SK-N-MC (cell line): ENCODE measurements around the gene SLC34A3.

Experiments used
- DNase-seq: peaks from one replicate; pipeline ENCODE4 v3.0.0-alpha.2; 2011; ENCODE audit warnings: low read depth, low spot score
- H3K27ac ChIP-seq: fragments of 200-600 bp; sonication (generic); 2 replicates; pipeline ENCODE4 v1.5.1; 2016; ENCODE audit warnings: mixed run types
- H3K36me3 ChIP-seq: fragments of 200-600 bp; sonication (generic); 2 replicates; pipeline ENCODE4 v1.6.1; 2017; ENCODE audit warnings: antibody characterized with exemption, low read length, mixed read lengths; ENCODE audit not compliant: insufficient read depth
- H3K4me3 ChIP-seq: fragments of 200-600 bp; sonication (generic); 2 replicates; pipeline ENCODE4 v1.5.1; 2016
- H3K9ac ChIP-seq: fragments of 200-600 bp; sonication (generic); 2 replicates; pipeline ENCODE4 v1.8.0; 2017; ENCODE audit warnings: mixed run types, mixed read lengths; ENCODE audit not compliant: insufficient read length
- H3K9me3 ChIP-seq: fragments of 200-600 bp; sonication (generic); 2 replicates; pipeline ENCODE4 v1.6.1; 2017; ENCODE audit warnings: low read depth, mild to moderate bottlenecking, antibody characterized with exemption, low read length, moderate library complexity, mixed read lengths
- EZH2 ChIP-seq: fragments of 200-600 bp; sonication (generic); IDR thresholded peaks from one replicate; pipeline ENCODE4 v1.6.1; 2017; ENCODE audit warnings: antibody characterized with exemption
- FOXP2 ChIP-seq: optimal IDR thresholded peaks from 2 replicates; pipeline ENCODE3; 2011; ENCODE audit warnings: mild to moderate bottlenecking, moderate library complexity; ENCODE audit not compliant: insufficient read depth; ENCODE audit errors: extremely low read length, control extremely low read depth
- POLR2AphosphoS5 ChIP-seq: IDR thresholded peaks from 2 replicates; pipeline ENCODE4 v1.6.1; 2012; ENCODE audit warnings: mild to moderate bottlenecking, low read depth, low read length, borderline replicate concordance

Gene SLC34A3

GRCh38 chr9:137224830-137225694 is 5.6 kb upstream of the SLC34A3 start, which contains the start of gene CYSRT1:
Gene CYSRT1 (plus strand): TSS chr9:137225174. CDS start chr9:137225622, 448 bp downstream.
- peak within 1 kb of the TSS; percentile 97 for H3K4me3 ChIP-seq

DNA sequence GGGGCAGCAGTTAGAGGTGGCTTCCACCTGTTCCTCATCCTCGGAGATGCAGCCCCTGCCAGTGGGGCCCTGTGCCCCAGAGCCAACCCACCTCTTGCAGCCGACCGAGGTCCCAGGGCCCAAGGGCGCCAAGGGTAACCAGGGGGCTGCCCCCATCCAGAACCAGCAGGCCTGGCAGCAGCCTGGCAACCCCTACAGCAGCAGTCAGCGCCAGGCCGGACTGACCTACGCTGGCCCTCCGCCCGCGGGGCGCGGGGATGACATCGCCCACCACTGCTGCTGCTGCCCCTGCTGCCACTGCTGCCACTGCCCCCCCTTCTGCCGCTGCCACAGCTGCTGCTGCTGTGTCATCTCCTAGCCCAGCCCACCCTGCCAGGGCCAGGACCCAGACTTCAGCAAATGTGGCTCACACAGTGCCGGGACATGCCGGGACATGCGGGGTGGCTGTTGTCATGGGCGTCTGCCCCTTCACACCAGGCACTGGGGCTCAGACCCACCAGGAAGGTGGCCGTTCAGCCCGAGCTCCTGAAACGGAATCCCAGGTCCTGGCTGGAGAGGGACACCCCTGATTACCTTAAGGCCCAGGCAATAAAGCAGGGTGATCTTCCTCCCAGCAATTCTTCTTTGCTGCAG is 4.9 kb upstream of the SLC34A3 start:
- Histone ChIP-seq H3K4me3 (no peak overlapping the region), H3K36me3 (no peaks in the 10 kb centered on the region), H3K9me3 (no peaks in the 10 kb centered on the region), H3K9ac (no peak overlapping the region), H3K27ac (no peak overlapping the region)
- no peak for DNase-seq
- TF ChIP-seq FOXP2 (no peak), EZH2 (no peak), POLR2AphosphoS5 (no peak)

More at GRCh38 chr9:137224830-137225694, 5.6 kb upstream of the SLC34A3 start, which contains the start of gene CYSRT1:
- Histone ChIP-seq H3K9me3 (no peaks in the 10 kb centered on the region), H3K27ac (peak within 1 kb of the TSS; percentile 81), H3K9ac (peak within 1 kb of the TSS; percentile 99), H3K36me3 (no peaks in the 10 kb centered on the region)
- TF ChIP-seq EZH2 (no peak), POLR2AphosphoS5 (no peak), FOXP2 (no peak)
- no peak for DNase-seq

DNA sequence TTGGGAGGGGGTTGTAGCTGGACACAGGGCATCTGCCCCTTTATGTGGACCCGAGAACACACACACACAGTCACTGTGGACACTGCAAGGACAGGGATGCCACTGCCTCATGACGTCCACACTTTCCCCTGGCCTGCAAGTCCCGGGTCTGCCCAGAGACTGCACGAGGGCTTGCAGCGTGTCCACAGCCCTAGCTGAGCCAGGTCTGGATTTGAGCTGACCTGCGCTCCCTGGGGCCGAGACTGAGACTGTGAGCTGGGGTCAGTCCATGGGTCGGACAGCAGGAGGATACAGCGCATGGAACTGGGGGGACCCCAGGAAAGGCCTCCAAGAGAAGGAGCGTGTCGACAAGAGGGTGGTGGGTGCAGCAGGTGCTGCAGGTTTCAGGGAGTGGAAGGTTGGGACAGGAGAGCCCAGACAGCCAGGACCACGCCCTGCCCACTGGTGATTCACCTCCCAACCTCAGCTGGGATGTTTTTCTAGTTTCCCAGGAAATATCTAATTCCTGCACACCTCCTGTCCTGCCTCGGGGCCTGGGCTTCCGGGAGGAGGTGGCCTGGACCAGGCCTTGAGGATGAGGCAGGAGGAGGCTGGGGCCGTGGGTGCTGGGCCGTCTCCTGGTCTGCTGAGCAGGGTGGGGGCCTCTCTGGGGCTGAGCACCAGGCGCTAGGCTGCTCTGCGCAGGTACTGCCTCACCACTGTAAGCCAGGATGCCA is 4.2 kb upstream of the SLC34A3 start:
- H3K9ac ChIP-seq, result no peak overlapping the region
- no peaks in the 10 kb centered on the region for H3K36me3 ChIP-seq
- no peak for TF ChIP-seq EZH2
- no peak for TF ChIP-seq FOXP2
- no peak for TF ChIP-seq POLR2AphosphoS5
- H3K27ac ChIP-seq, result no peak overlapping the region
- H3K4me3 ChIP-seq, result no peak overlapping the region
- DNase-seq, result no peak
- H3K9me3 ChIP-seq, result no peaks in the 10 kb centered on the region

- no peaks in the 10 kb centered on the region for H3K36me3 ChIP-seq
- no peak for DNase-seq
- no peaks in the 10 kb centered on the region for H3K9me3 ChIP-seq
- H3K9ac ChIP-seq, result no peak within 1 kb of the TSS
- no peak within 1 kb of the TSS for H3K4me3 ChIP-seq
- TF ChIP-seq POLR2AphosphoS5, result no peak
- TF ChIP-seq FOXP2, result no peak
- TF ChIP-seq EZH2, result no peak
- H3K27ac ChIP-seq, result no peak within 1 kb of the TSS
Measured at GRCh38 chr9:137227054-137227852, 3.4 kb upstream of the SLC34A3 start, which contains the start of gene RNF224. Gene RNF224 (plus strand): TSS chr9:137227502. CDS start chr9:137228336, 834 bp downstream.

DNA sequence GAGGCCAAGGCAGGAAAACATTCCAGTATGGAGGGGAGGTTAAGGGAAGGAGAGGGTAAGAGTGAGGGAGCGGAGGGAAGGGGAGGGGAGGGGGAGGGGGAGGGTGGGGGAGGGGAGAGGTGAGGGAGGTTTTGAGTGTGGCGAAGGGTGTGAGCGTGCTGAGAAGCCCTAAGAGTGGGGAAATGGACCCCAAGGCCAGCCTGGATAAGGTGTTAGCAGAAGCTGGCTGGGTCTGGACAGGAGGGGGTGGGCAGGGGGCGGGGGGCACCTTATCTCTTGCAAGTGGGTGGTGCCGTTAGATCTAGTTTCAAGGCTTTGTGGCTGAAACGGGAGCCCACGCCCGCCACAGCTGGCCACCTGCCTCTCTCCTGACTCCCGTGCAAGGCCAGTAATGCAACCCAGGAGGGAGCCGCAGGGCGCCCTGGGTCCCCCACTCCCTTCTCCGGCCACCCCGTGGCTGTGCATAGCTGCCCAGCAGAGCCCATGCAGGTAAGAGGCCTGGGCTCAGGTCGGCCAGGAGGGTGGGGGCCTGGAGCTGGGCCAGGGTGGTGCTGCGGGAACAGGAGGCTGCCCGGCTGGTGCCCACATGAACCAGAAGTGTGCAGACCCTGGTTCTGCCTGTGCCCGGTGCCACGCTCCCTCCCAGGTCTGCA is 2.7 kb upstream of the SLC34A3 start:
- no peak for DNase-seq
- no peak overlapping the region for H3K9ac ChIP-seq
- no peak for TF ChIP-seq FOXP2
- TF ChIP-seq POLR2AphosphoS5, result no peak
- TF ChIP-seq EZH2, result no peak
- H3K9me3 ChIP-seq, result no peaks in the 10 kb centered on the region
- H3K4me3 ChIP-seq, result no peak overlapping the region
- no peaks in the 10 kb centered on the region for H3K36me3 ChIP-seq
- H3K27ac ChIP-seq, result no peak overlapping the region

GRCh38 chr9:137228506-137228967 is 2.2 kb upstream of the SLC34A3 start:
- H3K9ac ChIP-seq, result no peak overlapping the region
- no peak overlapping the region for H3K4me3 ChIP-seq
- no peaks in the 10 kb centered on the region for H3K36me3 ChIP-seq
- no peak overlapping the region for H3K27ac ChIP-seq
- H3K9me3 ChIP-seq, result no peaks in the 10 kb centered on the region
- TF ChIP-seq POLR2AphosphoS5, result no peak
- no peak for TF ChIP-seq FOXP2
- no peak for TF ChIP-seq EZH2
- DNase-seq, result no peak

GRCh38 chr9:137228968-137229896 is 1.5 kb upstream of the SLC34A3 start:
- no peak overlapping the region for H3K27ac ChIP-seq
- TF ChIP-seq EZH2 (no peak), FOXP2 (no peak), POLR2AphosphoS5 (no peak)
- DNase-seq, result no peak
- no peaks in the 10 kb centered on the region for H3K9me3 ChIP-seq
- H3K9ac ChIP-seq, result no peak overlapping the region
- H3K4me3 ChIP-seq, result no peak overlapping the region
- no peaks in the 10 kb centered on the region for H3K36me3 ChIP-seq
